Astrocyte (in vitro differentiated cells and primary cell): ENCODE measurements around the gene SRGAP1.

Source experiments
- CTCF ChIP-seq: IDR thresholded peaks from 2 replicates; pipeline ENCODE4 v1.5.1; 2011; ENCODE audit warnings: low read depth, mild to moderate bottlenecking, inconsistent platforms, low read length, moderate library complexity; ENCODE audit not compliant: insufficient read depth
- EZH2 ChIP-seq: IDR thresholded peaks from 2 replicates; pipeline ENCODE4 v1.6.1; 2012; ENCODE audit warnings: mild to moderate bottlenecking, low read length, inconsistent platforms; ENCODE audit not compliant: insufficient read depth

- no peak for TF ChIP-seq CTCF
- TF ChIP-seq EZH2 = no peak
Observed at GRCh38 chr12:64180951-64181350, 336.5 kb downstream of the SRGAP1 start.
